ENCODE measurements around the gene H2BK1.
A peak's percentile ranks its signal among the peaks of the same experiment; 100 is the strongest.

Gene H2BK1

DNA sequence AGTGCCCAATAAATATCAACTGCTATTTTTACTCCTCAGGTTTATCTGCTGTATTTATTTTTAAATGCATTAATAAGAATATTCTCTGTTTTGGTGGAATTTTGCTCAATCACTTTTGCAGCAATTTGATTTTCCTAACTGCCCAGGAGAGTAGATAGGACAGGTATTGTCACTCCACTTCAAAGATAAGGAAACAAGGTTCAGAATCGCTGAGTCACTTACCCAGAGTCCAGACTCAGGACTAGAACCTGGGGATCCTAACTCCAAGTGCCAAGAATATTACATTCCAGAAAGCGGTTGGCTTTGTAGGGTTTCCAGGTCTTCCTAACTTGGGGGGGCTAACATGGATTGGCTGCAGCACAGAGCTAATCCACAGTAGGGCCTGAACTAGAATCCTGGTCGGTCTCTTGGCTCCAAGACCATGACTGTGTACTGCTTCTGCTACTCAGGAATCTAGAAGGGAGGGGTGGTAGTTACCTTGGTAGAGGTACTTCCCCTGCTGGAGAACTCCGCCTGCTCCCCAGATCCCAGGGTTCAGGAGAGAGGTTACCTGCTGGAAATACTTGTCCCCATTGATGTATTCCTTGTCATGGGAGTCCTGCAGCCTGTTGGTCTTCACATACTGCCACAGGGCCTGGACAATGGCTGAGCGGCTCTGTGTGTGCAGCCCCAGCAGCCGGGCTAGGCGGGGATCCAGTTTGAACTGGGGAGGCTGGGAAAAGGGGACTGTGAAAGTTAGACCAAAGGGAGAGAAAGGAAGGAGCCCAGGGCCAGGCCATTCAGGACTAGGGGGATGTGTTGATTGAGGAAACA lies 30.9 kb upstream of the H2BK1 start:
- H3K4me3 ChIP-seq (ENCODE audit: low read length) = no peak overlapping the region
- no peak for TF ChIP-seq ZNF274 (IDR thresholded peaks at IDR 0.05; ENCODE audit: low read depth, low read length)

DNA sequence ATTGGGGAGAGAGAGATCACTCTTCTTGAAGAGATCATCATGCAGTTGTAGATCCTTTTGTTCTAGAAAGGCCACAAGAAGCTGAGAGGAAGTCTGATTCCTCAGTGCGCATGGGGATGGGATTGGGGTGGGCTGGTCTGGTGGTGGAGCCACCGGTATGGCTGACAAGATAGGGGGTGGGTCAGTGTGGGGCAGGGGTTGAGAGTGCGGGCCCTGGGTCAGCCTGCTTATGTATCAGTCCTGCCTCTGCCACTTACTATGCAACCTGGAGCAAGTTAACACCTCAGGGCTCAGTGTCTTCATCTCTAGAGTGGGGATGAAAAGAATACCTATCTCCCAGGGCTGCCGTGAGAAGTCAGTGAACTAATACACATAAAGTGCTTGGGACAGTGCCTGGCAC lies 30.2 kb upstream of the H2BK1 start:
- H3K4me3 ChIP-seq (ENCODE audit: low read length) = no peak overlapping the region
- no peak for TF ChIP-seq ZNF274 (IDR thresholded peaks at IDR 0.05; ENCODE audit: low read depth, low read length)

DNA sequence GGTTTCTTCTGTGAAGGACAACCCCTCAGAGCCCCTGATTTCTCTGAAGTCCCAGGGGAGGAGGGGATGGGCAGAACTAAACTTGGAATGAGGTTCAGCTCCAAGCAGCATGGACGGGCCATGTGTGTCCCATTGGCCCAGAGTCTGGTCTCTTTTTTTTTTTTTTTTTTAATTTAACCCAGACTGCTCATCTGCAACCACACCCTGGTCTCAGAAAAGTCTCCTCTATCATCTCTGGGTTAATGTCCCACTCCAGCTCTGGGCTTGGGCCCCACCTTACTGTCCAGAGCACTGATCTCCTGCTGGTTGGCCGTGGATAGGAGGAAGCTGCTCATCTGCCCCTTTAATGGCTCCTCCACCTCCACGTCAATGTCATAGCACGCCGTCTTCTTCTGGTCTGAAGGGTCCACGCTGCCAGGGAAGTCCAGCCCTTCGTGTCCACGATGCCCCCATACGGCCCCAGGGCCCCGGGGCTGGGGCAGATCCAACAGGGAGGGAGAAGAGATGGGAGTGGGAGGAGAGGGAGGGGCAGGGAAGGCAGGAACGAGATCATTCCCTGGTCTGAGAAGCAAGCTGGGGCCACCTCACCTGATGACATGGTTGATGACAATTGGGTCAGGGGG lies 29.7 kb upstream of the H2BK1 start:
- no peak overlapping the region for H3K4me3 ChIP-seq (ENCODE audit: low read length)
- no peak for TF ChIP-seq ZNF274 (IDR thresholded peaks at IDR 0.05; ENCODE audit: low read depth, low read length)

DNA sequence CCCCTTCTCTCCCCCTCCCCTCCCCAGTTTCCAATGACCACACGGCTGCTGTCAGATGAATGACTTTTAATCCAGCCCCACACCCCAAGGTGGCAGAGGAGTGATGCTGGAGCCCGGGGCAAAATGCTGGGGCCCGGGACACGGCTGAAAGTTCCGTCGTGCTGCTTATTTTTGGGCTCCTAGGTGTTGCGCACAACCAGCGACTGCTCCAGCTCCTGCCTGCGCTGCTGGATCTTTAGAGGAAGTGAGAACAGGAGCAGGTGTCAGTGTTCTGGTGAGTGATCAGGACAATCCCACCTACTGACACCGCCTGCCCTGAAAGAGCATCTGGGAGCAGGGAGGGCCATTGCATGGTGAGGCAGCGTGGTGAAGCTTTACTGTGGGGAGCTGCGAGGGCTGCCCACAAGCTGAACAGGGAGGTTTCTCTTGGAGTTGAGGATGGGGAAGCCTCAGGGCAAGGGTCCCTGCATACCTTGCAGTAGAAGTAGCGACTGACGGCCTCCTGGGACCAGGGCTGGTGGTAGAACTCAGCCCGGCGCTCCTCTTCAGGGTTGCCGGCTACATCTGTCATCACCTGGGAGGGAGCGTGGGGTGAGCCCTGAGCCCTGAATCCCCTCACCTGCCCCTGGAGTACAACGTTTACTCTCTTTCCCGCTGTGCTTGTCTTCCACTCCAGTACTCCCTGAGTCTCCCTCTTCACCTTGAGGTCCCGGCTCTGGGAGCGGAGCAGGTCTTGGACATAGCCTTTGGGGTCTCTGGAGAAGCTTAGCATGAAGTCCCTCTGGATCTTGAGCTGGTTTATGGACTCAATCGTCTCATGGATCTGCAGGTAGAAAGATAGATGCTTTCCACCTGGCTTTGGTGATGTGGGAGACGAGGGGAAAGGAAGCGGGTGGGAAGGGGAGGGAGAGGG lies 28.9 kb upstream of the H2BK1 start:
- no peak overlapping the region for H3K4me3 ChIP-seq (ENCODE audit: low read length)
- no peak for TF ChIP-seq ZNF274 (IDR thresholded peaks at IDR 0.05; ENCODE audit: low read depth, low read length)

DNA sequence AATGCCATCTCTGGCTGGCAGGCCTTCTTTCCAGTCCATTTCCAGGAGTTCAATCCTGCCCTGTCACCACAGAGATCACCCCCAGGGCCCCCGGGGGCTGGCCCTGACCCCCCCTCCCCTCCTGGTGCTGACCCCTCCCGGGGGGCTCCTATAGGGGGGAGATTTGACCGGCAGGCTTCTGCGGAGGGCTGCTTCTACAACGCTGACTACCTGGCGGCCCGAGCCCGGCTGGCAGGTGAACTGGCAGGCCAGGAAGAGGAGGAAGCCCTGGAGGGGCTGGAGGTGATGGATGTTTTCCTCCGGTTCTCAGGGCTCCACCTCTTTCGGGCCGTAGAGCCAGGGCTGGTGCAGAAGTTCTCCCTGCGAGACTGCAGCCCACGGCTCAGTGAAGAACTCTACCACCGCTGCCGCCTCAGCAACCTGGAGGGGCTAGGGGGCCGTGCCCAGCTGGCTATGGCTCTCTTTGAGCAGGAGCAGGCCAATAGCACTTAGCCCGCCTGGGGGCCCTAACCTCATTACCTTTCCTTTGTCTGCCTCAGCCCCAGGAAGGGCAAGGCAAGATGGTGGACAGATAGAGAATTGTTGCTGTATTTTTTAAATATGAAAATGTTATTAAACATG lies 28.0 kb upstream of the H2BK1 start:
- H3K4me3 ChIP-seq (ENCODE audit: low read length) = no peak overlapping the region

DNA sequence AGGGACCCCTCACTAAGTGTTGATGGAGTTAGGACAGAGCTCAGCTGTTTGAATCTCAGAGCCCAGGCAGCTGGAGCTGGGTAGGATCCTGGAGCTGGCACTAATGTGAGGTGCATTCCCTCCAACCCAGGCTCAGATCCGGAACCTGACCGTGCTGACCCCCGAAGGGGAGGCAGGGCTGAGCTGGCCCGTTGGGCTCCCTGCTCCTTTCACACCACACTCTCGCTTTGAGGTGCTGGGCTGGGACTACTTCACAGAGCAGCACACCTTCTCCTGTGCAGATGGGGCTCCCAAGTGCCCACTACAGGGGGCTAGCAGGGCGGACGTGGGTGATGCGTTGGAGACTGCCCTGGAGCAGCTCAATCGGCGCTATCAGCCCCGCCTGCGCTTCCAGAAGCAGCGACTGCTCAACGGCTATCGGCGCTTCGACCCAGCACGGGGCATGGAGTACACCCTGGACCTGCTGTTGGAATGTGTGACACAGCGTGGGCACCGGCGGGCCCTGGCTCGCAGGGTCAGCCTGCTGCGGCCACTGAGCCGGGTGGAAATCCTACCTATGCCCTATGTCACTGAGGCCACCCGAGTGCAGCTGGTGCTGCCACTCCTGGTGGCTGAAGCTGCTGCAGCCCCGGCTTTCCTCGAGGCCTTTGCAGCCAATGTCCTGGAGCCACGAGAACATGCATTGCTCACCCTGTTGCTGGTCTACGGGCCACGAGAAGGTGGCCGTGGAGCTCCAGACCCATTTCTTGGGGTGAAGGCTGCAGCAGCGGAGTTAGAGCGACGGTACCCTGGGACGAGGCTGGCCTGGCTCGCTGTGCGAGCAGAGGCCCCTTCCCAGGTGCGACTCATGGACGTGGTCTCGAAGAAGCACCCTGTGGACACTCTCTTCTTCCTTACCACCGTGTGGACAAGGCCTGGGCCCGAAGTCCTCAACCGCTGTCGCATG lies 27.2 kb upstream of the H2BK1 start:
- TF ChIP-seq ZNF274 (IDR thresholded peaks at IDR 0.05; ENCODE audit: low read depth, low read length) = no peak

More for the DNA sequence above, 28.0 kb upstream of the H2BK1 start:
- TF ChIP-seq ZNF274 (IDR thresholded peaks at IDR 0.05; ENCODE audit: low read depth, low read length) = no peak

DNA sequence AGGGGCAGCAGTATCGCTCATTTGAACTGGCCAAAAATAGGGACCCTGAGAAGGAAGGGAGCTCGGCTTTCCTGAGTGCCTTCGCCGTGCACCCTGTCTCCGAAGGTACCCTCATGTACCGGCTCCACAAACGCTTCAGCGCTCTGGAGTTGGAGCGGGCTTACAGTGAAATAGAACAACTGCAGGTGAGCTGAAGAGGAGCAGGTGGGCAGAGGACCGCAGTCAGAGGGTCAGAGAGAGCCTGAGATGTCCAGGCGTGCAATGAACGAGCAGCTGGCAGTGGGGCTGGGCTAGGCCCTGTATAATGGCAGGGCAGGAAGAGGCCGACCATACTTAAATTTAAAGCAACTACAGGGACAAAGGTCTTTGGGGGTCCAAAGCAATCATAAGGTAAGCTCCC lies 26.1 kb upstream of the H2BK1 start:
- no peak overlapping the region for H3K4me3 ChIP-seq (ENCODE audit: low read length)
- no peak for TF ChIP-seq ZNF274 (IDR thresholded peaks at IDR 0.05; ENCODE audit: low read depth, low read length)

More for the DNA sequence above, 27.2 kb upstream of the H2BK1 start:
- H3K4me3 ChIP-seq (ENCODE audit: low read length) = no peak overlapping the region

DNA sequence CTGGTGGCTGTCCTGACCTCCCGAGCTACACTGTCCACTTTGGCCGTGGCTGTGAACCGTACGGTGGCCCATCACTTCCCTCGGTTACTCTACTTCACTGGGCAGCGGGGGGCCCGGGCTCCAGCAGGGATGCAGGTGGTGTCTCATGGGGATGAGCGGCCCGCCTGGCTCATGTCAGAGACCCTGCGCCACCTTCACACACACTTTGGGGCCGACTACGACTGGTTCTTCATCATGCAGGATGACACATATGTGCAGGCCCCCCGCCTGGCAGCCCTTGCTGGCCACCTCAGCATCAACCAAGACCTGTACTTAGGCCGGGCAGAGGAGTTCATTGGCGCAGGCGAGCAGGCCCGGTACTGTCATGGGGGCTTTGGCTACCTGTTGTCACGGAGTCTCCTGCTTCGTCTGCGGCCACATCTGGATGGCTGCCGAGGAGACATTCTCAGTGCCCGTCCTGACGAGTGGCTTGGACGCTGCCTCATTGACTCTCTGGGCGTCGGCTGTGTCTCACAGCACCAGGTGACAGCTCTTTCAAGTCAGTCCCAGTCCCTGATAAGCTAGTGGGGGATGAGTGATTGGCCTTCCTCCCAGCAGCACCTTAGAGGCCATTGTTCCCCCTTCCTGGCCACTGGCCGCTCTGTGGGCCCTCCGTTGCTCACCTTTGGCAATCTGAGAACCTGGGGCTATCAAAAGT lies 25.0 kb upstream of the H2BK1 start:
- TF ChIP-seq ZNF274 (IDR thresholded peaks at IDR 0.05; ENCODE audit: low read depth, low read length) = no peak
- no peak overlapping the region for H3K4me3 ChIP-seq (ENCODE audit: low read length)

DNA sequence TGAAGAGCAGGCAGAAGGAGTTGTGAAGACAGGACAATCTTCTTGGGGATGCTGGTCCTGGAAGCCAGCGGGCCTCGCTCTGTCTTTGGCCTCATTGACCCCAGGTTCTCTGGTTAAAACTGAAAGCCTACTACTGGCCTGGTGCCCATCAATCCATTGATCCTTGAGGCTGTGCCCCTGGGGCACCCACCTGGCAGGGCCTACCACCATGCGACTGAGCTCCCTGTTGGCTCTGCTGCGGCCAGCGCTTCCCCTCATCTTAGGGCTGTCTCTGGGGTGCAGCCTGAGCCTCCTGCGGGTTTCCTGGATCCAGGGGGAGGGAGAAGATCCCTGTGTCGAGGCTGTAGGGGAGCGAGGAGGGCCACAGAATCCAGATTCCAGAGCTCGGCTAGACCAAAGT lies 23.5 kb upstream of the H2BK1 start:
- no peak for TF ChIP-seq ZNF274 (IDR thresholded peaks at IDR 0.05; ENCODE audit: low read depth, low read length)
- peak overlapping the region; percentile 78; the same call in 1 of the 2 replicates for H3K4me3 ChIP-seq (ENCODE audit: low read length)

DNA sequence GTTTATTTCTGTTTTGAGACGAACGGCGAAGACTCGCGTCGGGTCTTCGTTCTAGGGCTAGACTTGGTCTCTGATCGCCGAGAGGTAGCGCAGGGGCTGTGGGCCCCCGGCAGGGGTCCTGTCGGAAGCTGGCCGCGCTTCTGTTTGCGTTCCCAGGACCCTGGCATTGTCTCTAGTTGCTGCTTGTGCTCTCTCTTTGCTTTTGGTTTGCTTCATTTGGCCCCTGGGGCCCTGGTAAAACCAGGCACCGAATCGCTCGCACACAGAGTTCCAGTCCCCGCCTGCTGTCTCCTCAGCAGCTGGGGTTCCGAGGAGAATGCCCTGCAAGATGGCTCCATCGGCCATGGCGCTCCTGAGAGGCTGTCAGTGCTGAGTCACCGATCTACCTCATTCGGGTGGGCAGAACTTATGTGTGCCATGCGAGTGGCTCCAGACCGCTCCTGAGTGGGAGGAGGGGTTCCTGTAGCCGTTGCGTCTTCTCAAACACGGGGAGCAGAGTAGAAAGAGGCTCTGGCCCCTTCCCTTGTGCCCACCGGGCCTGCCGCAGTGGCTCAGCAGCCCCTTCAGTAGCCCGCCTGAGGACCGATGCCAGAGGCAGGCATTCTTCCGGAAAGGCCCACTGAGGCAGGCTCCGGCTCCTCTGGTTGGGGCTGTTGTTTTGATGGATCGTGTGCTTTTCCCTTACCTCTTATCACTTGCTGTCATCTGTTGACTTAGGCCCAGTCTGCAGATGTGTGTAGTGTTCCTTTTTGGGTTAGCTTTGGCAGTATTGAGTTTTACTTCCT lies 22.8 kb upstream of the H2BK1 start:
- no peak for TF ChIP-seq ZNF274 (IDR thresholded peaks at IDR 0.05; ENCODE audit: low read depth, low read length)
- peak overlapping the region; percentile 78 for H3K4me3 ChIP-seq (ENCODE audit: low read length)

DNA sequence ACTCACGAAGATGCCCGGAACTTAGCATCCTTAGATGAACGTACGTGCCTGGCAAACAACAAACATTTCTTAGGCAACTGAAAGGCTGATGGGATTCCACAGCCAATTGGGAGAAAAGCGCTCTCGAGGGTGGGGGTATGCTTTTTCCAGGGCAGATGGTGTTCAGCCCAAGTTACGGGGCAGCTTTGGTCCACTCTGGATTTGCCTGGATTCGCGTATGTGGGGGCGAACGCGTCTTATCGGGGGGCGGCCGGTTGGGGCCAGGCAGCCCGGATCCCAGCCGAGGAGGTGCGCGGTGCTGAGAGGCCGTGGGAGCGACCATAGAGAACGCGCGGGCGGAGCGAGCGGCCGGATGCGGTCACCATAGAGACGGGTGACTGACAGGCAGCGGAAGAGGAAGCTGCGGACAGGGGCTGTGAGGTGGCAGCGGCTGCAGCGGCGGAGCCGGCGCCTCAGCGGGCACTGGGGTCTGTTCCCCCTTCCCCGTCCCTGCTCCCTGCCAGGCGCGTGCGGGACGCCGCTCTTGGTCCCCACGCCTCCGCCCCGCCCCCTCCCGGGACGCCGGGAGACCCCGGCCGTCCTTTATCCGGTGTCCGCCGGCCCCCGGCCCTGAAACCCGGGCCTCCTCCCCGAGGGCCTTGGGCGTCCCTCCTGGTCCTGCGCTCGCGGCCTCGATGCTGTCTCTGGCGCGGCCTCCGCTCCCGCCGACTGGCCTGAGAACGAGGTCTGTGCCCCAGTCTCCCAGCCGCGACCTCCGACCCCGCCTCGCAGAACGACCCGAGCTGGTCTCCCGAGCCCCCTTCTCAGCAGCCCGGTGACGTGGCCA lies 22.0 kb upstream of the H2BK1 start, which contains the start of gene CHPF2:
TSS of gene CHPF2 (plus strand) at position 393 of the 826 bp plus-strand sequence. CDS start 1,529 bp downstream, outside the sequence.
- H3K4me3 ChIP-seq (ENCODE audit: low read length) = peak within 1 kb of the TSS; percentile 78
- TF ChIP-seq ZNF274 (IDR thresholded peaks at IDR 0.05; ENCODE audit: low read depth, low read length) = no peak
